OCI-LY3 (cell line): Measurements from ENCODE around the gene CDHR5.

ENCODE experiments used
- H2AFZ ChIP-seq: fragments of 200-600, 300-600 bp; shearing (Covaris generic); 2 replicates; pipeline ENCODE4 v1.6.0; 2014; ENCODE audit warnings: antibody characterized with exemption, low read depth, low read length
- H3K27ac ChIP-seq: fragments of 200-600, 300-600 bp; sonication (generic); 2 replicates; pipeline ENCODE4 v1.5.1; 2014; ENCODE audit warnings: mild to moderate bottlenecking, low read length, moderate library complexity, mixed read lengths
- H3K27me3 ChIP-seq: fragments of 200-600, 300-600 bp; sonication (generic); 2 replicates; pipeline ENCODE4 v1.6.1; 2014; ENCODE audit warnings: low read depth, low read length, mixed read lengths
- H3K36me3 ChIP-seq: fragments of 200-600, 300-600 bp; sonication (generic); replicated peaks from 2 replicates; pipeline ENCODE3; 2014; ENCODE audit warnings: low read depth, low read length, mixed read lengths
- H3K4me1 ChIP-seq: fragments of 300-600, 200-600 bp; sonication (generic); 2 replicates; pipeline ENCODE4 v1.6.1; 2014; ENCODE audit warnings: low read length, mixed read lengths
- H3K4me2 ChIP-seq: fragments of 200-600, 300-600 bp; sonication (generic); 2 replicates; pipeline ENCODE4 v1.6.1; 2014; ENCODE audit warnings: low read length, mixed read lengths
- H3K4me3 ChIP-seq: fragments of 300-600, 200-600 bp; sonication (generic); 2 replicates; pipeline ENCODE4 v1.5.1; 2014; ENCODE audit warnings: antibody characterized with exemption, mild to moderate bottlenecking, low read length, moderate library complexity
- H3K79me2 ChIP-seq: fragments of 300-600, 200-600 bp; shearing (Covaris generic); 2 replicates; pipeline ENCODE4 v1.6.1; 2014; ENCODE audit warnings: mild to moderate bottlenecking, low read length, mixed read lengths
- H3K9ac ChIP-seq: fragments of 300-600, 200-600 bp; shearing (Covaris generic); 2 replicates; pipeline ENCODE4 v1.6.0; 2014; ENCODE audit warnings: mild to moderate bottlenecking, low read length, moderate library complexity
- H3K9me3 ChIP-seq: fragments of 200-600, 300-600 bp; shearing (Covaris generic); 2 replicates; pipeline ENCODE4 v1.6.1; 2014; ENCODE audit warnings: low read length, mixed read lengths; ENCODE audit not compliant: insufficient read depth
- H4K20me1 ChIP-seq: fragments of 200-600, 300-600 bp; sonication (generic); 2 replicates; pipeline ENCODE4 v1.6.1; 2016; ENCODE audit warnings: low read length, mixed read lengths; ENCODE audit not compliant: insufficient read depth
- EZH2phosphoT487 ChIP-seq: fragments of 200-600 bp; shearing (Covaris generic); IDR thresholded peaks from 2 replicates; pipeline ENCODE4 v1.6.1; 2018; ENCODE audit warnings: antibody characterized with exemption, mixed run types, low read depth
- TF ChIP-seq, protein P1 (sequence below): fragments of 200-600, 300-600 bp; sonication (generic); IDR thresholded peaks from 2 replicates; pipeline ENCODE4 v1.5.1; 2014; ENCODE audit warnings: antibody characterized with exemption, low read length, low read depth

CDHR5 gene

DNA sequence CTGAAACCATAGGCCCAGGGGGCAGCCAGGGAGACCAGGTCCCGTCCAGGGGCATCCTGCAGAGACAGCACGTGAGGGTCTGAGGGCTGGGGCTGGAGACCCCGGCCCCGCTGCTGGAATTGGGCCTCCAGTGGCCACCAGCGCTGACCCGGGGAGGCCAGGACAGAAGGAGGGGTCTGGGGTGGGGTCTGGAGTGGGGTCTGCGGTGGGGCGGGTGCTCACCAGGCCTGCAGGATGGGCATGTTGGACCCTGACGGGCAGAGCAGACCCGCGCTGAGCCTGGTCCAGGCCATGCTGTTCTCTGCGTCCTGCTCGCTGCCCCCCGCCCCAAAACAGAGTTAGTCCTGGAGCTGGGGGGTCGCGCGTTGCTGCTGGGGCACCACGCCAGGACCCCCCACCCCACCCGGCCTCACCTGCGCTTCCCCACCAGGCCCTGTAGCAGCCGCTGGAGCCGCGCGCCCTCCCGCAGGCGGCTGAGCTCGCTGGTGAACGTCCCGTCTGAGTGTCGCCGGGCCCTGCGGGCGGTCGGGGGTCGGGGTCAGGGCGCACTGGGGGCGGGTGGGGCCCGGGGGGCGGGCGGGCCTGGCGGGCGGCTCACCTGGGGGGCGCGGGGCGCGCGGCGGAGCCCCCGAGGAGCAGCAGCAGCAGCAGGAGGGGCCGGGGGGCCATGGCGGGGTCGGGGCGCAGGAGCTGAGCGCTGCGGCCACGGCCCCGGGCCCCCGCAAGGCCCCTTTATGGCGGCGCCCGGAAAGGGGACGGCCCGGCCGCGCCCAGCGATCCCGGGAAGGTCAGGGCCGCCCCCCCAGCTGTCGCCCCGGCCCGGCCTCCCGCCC, 1.9 kb upstream of the CDHR5 start, which contains the start of gene SCT:
Gene SCT (minus strand): TSS at position 707 of the 833 bp plus-strand sequence. CDS start 38 bp downstream, at position 669.
- Histone ChIP-seq H3K9me3 (no peaks in the 10 kb centered on the region), H3K4me2 (no peak within 1 kb of the TSS), H3K27me3 (no peaks in the 10 kb centered on the region), H3K27ac (no peak within 1 kb of the TSS), H3K36me3 (no peaks in the 10 kb centered on the region), H4K20me1 (no peaks in the 10 kb centered on the region), H2AFZ (no peak within 1 kb of the TSS), H3K4me3 (no peak within 1 kb of the TSS), H3K79me2 (no peaks in the 10 kb centered on the region), H3K4me1 (peaks cover 27% of the 10 kb centered on the region), H3K9ac (no peak within 1 kb of the TSS)
- no peak for TF ChIP-seq EZH2phosphoT487
- TF ChIP-seq, protein P1, sequence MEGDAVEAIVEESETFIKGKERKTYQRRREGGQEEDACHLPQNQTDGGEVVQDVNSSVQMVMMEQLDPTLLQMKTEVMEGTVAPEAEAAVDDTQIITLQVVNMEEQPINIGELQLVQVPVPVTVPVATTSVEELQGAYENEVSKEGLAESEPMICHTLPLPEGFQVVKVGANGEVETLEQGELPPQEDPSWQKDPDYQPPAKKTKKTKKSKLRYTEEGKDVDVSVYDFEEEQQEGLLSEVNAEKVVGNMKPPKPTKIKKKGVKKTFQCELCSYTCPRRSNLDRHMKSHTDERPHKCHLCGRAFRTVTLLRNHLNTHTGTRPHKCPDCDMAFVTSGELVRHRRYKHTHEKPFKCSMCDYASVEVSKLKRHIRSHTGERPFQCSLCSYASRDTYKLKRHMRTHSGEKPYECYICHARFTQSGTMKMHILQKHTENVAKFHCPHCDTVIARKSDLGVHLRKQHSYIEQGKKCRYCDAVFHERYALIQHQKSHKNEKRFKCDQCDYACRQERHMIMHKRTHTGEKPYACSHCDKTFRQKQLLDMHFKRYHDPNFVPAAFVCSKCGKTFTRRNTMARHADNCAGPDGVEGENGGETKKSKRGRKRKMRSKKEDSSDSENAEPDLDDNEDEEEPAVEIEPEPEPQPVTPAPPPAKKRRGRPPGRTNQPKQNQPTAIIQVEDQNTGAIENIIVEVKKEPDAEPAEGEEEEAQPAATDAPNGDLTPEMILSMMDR = no peak

DNA sequence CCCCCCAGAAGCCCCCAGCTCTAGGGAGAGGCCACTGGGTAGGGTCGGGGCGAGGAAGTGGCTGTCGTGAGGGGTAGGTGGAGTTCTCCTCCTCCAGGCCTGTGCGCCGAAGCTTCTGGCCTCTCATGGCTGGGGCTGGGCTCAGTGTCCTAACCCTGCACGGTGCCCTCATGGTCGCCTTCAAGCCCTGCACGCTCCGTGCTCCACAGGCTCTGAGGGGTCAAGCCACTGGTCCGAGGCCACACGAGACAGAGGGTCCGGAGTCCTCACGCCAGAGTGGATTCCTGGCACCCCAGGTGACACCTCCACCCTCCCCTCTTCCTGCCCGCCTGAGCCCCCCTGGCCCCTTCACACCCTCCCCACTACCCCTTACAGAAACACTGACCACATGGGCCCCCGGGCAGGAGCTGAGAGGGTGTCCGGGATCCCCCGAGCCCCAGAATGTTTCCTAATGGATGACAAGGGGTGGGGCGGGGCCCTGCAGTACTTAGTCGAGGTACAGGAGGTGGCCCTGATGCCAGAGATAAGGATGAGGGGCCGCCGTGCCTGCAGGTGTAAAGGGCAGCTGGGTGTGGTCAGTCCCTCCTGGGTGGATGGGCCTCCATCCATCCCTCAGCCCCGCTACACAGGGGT, 997 bp upstream of the CDHR5 start:
- Histone ChIP-seq H3K27ac (no peak overlapping the region), H4K20me1 (no peaks in the 10 kb centered on the region)
- TF ChIP-seq, protein P1 = no peak
- TF ChIP-seq EZH2phosphoT487 = no peak

DNA sequence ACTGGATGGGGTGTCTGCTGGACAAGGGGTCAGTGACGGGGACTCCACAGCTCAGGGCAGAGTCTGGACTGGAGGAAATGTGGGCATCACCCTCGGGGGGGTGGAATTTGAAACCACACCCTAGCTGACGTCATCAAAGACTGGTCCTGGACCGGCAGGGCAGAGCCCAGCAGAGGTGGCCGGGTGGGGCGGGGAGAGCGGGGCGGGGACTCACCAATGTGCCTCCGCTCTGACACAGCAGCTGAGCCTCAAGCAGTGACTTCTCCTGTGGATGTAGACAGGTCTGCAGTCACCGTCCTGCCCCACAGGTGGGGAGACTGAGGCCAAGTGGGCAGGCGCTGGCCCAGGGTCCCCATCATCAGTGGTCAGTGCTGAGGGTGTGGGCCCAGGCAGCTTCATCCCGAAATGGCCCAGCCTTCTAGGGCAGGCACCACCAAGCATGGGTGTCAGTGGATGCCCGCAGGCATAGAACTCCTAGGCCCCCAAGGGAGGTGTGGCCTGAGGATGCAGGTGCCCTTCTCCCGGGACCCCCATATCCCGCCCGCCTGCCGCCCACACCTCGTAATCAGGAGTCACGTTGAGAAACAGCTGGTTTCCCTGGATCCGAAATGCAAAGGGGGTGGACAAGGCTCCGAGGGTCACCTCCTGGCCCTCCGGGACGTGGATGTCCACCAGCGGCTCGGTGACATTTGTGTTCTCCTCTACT, 603 bp downstream of the CDHR5 start:
- TF ChIP-seq EZH2phosphoT487 = no peak
- TF ChIP-seq, protein P1 = no peak
- H3K27ac ChIP-seq = no peak overlapping the region
- H3K9ac ChIP-seq = no peak overlapping the region
- peaks cover 11% of the 10 kb centered on the region for H3K4me1 ChIP-seq
- no peaks in the 10 kb centered on the region for H4K20me1 ChIP-seq
- H3K4me2 ChIP-seq = no peak overlapping the region
- no peak overlapping the region for H3K4me3 ChIP-seq
- no peaks in the 10 kb centered on the region for H3K27me3 ChIP-seq
- no peak overlapping the region for H2AFZ ChIP-seq
- H3K9me3 ChIP-seq = no peaks in the 10 kb centered on the region
- no peaks in the 10 kb centered on the region for H3K36me3 ChIP-seq
- no peaks in the 10 kb centered on the region for H3K79me2 ChIP-seq

More for the DNA sequence above, 997 bp upstream of the CDHR5 start:
- Histone ChIP-seq H3K4me3 (no peak overlapping the region), H3K27me3 (no peaks in the 10 kb centered on the region), H3K36me3 (no peaks in the 10 kb centered on the region), H3K4me1 (peaks cover 23% of the 10 kb centered on the region), H3K79me2 (no peaks in the 10 kb centered on the region), H3K9me3 (no peaks in the 10 kb centered on the region), H3K9ac (no peak overlapping the region), H2AFZ (no peak overlapping the region), H3K4me2 (no peak overlapping the region)
